HTERT RPE-1 (cell line): ENCODE data around the gene SH2D1B.

Experiments
- in situ Hi-C: fragments of 300-500 bp; cut with MboI; formaldehyde crosslinking; loops from 4 replicates; pipeline ENCODE4 v1.14.3; 2020; ENCODE audit warnings: low sequenced_read_pairs

SH2D1B gene

DNA sequence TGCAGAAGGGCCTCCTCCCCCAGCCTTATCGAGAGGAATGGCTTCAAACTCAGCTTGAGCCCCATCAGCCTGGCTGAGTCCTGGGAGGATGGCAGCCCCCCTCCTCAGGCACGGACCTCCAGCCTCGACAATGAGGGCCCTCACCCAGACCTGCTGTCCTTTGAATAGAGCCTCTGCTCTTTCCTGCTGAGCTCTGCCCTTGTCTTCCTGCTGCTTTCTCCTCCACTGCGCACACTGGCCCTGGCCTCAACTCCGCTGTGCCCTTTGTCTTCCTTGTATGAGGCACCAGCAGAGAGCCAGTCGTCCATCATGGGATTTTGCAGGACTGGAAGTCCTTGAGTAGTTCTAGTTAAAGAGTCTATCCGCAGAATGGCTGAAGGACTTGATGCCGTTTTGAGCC, 28.4 kb downstream of the SH2D1B start:
- in situ Hi-C loops = no loop called here

DNA sequence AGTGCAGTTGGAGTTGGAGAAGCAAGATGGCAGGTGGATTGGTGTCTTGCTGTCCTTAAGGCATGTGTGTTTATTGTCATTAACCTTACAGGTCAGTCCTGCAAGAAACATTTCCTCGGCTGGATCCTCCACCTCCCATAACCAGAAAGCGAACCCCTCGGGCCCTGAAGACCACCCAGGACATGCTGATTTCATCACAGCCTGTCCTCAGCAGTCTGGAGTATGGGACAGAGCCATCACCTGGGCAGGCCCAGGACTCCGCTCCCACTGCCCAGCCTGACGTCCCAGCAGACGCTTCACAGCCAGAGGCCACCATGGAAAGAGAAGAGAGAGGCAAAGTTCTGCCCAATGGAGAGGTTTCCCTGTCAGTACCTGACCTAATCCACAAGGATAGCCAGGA, 28.8 kb downstream of the SH2D1B start:
- in situ Hi-C loops = no loop called here

DNA sequence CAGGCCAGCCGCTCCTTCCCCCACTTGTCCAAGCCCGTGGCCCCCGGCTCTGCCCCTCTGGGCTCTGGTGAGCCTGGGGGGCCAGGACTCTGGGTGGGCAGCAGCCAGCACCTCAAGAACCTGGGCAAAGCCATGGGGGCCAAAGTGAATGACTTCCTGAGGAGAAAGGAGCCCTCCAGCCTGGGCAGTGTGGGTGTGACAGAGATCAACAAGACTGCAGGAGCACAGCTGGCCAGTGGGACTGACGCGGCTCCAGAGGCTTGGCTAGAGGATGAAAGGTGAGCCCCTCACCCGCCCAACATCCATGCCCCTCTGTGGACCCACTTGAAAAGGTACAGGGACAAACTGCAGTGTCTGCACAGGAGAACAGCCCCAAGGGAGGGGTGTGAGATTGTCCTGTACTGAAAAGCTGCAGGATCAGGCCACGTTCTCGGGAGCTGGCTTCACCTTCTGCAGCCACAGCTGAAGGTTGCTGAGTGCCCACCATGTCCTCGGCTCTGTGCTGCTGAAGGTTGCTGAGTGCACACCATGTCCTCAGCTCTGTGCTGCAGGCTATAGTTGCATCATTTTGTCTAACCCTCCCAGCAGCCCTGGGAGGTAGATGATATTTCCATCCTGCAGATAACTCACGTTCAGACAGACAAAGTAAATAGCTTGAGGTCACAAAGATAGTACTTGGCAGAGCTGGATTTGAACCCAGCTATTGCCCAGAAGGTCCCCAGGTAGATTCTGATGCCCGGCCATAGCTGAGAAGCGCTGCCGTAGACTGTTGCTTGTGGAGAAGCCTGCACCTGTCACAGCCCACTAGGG, 29.8 kb downstream of the SH2D1B start:
- in situ Hi-C loops = no loop called here

DNA sequence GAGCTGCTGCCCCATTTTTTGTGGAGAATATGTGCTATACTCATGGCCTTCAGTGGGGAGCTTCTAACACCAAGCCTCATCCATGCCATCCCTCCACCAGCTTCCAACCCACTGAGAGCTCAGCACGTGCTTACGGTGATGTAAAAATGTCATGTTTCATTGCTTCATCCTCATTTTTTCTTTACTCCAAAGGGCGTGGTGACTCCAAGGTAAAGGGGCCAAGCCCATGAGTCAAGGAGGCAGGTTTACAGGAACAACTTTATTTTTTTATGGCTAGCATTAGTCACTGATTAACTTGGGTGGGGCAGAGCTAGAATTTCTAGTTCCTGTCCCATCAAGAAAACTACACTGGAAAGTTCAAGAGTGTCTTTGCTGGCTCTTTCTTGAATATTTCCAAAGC, 30.6 kb downstream of the SH2D1B start, which contains the start of gene C1orf226:
TSS of gene C1orf226 (plus strand) at position 346 of the 400 bp plus-strand sequence. CDS start 174 bp downstream, outside the sequence.
- in situ Hi-C loops = no loop called here

DNA sequence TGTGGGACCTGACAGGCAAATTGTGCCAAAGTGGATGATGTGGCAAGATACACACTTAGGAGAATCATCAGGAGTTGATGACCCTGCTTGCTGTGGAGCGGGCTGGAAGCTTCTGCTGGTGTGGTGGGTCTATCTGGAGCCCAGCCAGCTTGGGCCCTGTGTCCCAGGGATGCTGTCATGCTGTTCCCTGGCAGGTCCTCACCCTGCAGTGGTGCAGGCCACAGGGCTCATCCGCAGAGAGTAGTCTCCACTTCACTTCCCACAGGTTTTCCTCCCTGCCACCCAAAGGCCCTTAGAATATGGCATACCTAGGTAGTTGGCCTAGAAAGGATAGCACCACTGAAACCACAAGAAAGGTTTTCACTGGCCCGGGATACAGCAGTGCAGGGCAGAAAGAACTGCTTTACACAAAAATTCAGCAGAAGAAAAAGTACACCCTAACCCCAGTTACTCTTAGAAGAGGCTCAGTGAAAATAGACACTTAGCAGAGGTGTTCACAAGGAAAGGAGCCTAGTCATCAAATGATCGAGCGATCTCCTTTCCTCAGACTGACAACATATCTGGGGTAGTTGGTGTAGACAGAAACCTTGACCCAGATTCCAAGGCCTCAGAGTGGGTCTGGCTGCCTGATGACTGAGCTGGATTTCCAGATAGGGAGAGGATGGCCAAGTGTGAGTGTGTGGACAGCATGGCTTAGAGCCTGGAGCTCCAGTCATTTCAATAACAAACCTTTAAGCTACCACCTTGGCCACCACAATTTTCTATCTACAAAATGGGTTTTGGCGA, 31.7 kb downstream of the SH2D1B start:
- in situ Hi-C loops = no loop called here

DNA sequence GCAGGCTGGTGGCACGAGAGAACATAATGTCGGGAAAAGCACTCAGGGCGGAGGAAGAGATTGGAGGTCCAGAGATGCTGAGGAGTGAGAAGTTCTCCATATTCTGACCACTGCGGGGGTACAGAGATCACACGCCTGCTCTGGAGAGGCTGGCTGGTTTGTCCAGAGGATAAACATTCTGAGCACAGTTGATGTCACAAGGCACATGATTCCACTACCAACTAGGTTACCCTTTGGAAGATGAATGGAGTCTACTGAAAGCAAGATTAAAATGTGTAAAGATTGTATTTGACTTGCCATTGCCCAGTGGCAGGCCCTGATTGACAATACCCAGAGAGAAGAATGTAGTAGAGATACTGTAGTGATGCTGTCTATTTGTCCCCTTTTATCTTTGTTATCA, 35.2 kb downstream of the SH2D1B start, which contains the start of gene SPATA46:
TSS of gene SPATA46 (minus strand) at position 164 of the 400 bp plus-strand sequence. CDS start at position 100, 64 bp downstream.
- in situ Hi-C loops = no loop called here

DNA sequence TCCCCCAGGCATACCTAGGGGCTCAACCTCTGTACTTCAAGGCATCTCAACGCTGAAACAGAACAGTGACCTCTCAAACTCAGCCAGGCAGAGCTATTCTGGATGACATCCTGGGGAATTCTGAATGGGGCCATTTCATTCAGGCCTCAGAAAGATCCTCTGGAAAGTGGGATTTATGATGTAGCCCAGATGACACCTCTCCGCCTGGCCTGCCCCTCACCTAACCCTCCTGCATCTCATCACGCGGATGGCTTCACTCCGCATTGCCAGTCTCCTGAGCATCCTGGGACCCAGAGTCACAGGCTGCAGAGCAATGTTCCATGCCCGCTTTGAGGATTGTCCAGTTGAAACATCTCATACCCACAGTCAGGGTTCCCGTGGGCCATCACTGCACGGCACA, 36.5 kb downstream of the SH2D1B start:
- in situ Hi-C loops = no loop called here

DNA sequence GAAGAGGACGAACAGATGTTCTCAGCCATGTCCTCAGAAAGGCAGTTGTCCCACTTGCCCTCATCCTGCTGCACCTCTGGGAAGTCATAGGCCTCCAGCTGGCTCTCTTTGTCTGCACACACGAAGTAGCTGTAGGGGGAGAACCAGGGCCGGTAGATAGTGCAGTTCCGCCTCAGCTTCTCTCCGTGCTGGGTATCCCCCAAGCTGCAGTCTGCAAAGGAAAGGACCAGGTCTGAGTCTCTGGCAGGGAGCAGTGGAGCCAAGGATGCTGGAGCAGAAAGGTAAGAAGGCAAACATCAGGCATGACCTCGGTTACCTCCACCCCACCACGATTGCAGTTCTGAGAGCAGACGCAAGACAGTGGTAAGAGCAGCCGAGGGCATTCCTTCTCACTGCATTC, 37.5 kb downstream of the SH2D1B start:
- in situ Hi-C loops = no loop called here

DNA sequence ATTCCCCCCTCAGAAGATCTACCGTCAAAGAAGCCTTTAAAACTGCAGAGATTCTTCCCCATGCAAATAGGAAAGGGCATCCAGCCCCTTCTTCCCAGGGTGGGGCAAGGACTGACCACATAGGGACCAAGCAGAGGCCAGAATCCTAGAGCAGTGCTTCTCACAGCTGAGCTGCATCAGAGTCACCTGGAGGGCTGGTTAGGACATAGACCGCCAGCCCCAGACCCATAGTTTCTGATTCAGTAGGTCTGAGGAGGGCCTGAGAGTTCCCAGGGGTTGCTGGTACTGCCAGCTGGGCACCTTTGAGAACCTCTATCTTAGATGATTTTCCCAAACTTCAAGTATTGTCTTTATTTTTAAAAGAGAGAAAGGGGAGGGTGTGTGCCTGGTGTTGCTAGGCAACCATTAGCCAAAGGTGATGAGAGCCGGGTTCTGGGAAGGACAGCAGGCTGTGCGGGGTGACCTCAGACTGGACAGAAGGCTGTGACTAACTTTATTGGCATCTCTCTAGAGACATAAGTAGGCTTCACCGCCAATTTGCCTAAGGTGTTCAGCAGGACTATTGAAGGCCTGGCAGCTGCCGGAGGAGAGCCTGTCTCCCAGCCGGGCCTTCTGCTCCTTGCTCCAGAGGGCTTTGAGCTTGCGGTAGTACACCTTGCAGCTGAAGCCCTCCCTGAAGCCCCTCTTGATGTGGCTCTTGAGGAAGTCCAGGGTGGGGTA, 38.2 kb downstream of the SH2D1B start:
- in situ Hi-C loops = no loop called here

DNA sequence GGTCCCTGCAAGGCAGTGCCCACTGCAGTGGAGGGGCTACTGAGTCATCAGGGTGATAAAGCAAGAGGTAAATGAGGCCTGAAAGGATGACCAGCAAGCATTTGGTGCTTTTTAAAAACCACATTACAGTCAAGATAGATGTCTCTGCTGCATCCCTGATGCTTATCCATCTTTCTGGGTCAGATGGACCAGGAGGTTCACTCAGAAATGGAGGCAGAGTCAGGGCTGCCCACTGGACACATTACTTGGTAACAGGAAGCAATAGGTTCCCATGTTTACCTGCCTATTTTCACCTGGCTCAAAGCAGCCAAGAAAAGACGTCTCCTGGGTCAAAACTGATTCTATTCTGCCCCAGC, 38.9 kb downstream of the SH2D1B start:
- in situ Hi-C loops = no loop called here

DNA sequence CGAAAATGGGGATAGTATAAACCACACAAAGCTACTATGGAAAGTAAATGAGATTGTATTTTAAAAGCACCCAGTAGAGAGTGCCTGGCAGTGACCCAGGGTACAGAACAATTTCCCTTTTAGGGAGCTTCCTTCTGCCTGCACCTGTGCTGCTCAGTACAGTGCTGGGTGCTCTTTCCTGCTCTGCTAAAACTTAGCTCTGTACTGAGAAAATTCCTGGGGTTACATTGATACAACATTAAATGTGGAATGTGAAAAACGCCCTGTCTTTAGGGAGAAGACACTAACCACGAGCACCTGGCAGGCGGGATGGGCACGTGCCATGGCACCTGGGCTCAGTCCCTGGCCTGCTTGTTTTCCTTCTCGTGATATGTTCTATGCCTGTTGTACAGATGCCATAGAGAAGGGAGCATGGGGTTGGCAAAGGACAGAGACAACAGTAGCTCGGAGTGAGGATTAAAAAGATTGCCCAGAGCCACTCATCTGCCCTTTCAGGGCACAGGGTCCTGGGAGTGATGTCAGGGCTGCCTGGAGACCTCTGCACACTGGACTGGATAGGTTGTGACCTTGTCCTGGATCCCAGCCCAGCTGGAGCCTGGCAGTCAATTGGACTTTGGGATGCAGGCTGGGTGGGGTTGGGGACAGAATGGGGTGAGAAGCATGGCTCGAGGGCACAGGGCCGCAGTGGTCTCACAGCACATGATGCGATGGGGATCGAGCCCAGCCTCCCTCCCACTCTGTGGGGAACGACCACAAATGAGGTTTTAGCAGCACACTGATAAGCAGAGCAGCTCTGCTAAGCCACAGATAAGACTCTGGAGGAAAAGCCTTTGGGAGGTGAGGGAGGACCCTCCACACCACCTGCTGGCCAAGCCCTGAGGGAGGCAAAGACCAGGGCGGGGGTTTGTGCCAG, 39.5 kb downstream of the SH2D1B start:
- in situ Hi-C loops = no loop called here

DNA sequence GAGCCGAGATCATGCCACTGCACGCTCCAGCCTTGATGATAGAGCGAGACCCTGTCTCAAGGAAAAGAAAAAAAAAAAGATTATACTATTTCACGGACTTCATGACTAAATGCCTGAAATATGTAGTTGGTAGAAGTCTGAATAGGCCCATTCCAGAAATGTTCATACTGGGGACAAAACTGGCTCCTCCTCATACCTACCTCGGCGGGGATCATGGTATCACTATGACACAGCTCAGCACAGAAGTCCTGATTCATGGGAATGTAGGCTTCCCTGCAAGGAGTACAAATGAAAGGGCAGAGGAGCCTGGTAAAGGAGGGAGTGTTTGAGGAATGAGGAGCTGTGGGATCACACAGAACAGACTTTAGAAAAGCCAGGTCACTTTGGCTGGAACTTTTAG, 40.3 kb downstream of the SH2D1B start:
- in situ Hi-C loops = no loop called here

DNA sequence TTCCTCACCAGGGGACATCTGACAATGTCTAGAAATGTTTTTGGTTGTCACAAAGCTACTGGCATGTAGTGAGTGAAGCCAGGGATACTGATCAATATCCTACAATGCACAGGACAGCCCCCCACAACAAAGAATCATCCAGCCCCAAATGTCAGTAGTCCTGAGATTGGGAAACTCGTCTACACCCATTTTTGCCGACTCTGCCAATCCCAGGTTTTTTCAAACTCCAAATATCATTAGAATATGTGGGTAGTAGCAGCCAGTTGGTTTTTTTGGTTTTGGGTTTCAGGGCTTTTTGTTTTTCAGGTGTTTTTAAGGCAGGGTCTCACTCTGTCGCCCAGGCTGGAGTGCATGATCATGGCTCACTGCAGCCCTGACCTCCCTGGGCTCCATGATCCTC, 41.2 kb downstream of the SH2D1B start:
- in situ Hi-C loops = no loop called here

DNA sequence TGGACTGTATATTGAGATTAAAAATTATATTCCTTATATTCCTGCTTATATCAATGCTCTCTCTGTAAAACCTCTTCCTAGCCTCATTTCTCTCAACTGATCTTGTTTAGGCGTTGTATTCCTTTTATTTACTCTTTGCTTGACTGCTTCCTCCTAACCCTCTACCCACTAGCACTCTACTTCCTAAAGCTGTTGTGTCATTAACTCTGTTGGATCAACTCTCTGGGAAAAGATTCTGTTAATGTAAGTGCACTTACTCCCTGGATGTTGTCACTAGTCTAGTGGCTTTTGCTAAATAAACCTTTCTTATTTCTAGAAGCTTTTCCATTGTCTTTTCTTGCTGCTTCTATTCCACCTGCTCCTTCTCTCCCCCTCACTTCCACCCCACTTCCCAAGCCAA, 41.8 kb downstream of the SH2D1B start:
- in situ Hi-C loops = no loop called here

DNA sequence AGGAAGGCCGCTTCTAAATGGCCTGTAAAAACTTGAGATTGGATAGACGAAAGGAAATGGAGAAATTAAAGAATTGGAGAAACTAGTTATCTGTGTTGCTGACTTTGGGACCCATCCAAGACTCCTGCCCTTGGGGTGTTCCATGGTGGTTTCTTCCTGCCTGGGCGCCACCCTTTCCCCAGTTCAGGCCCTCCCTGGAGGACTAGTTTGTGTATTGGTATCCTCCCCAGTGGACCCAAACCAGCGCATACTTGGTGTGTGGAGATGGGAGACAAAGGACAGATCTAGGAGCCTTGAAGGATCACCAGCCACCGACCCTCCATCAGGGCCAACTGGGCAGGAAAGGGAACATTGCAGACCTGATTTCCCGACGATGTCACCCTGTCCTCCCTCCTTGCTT, 42.4 kb downstream of the SH2D1B start:
- in situ Hi-C loops = no loop called here

DNA sequence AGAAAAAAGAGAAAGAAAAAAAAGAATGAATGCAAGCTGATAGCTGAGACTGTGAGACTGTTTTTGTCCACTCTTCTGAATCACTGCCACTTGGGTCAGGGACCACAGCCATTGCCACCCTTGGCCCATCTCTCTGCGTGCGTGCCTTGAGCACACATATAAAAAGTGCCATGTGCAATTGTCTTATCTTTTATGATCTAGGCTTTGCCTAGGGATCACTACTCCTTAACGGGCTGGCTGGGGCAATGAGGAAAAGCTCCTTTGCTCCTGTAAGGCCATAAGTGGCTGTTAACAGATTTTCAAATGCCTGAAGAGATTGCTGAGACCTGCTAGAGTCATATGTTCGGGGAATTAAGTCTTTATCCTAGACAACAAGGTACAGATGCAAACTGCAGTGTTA, 43.5 kb downstream of the SH2D1B start:
- in situ Hi-C loops = no loop called here

DNA sequence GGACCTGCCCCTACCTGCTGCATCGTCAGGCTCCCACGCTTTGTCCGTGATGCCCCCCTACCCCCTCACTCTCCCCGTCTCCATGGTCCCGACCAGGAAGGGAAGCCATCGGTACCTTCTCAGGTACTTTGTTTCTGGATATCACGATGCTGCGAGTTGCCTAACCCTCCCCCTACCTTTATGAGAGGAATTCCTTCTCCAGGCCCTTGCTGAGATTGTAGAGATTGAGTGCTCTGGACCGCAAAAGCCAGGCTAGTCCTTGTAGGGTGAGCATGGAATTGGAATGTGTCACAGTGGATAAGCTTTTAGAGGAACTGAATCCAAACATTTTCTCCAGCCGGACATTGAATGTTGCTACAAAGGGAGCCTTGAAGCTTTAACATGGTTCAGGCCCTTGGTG, 44.2 kb downstream of the SH2D1B start:
- in situ Hi-C loops = no loop called here

DNA sequence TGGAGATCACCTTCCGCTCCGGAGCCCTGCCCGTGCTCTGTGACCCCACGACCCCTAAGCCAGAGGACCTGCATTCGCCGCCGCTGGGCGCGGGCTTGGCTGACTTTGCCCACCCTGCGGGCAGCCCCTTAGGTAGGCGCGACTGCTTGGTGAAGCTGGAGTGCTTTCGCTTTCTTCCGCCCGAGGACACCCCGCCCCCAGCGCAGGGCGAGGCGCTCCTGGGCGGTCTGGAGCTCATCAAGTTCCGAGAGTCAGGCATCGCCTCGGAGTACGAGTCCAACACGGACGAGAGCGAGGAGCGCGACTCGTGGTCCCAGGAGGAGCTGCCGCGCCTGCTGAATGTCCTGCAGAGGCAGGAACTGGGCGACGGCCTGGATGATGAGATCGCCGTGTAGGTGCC, 44.9 kb downstream of the SH2D1B start:
- in situ Hi-C loops = no loop called here

DNA sequence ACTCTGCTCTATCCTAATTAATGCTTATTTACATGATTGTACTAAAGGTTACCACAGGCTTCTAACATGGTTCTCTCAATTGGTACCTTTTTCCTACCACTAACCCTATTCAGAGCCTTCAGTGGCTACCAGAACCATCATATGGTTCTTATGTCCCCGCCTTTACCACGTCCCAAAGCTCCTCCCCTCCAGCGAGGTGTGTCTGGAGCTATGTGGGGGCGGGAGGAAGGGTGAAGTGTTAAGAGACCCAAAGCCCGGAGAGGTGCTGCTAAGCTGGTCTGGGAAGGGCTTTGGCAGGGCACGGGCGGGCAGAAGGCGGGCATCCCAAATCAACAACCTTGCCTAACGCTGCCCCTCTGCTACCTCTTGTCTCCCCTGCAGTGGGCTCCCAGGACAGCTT, 45.3 kb downstream of the SH2D1B start:
- in situ Hi-C loops = no loop called here

DNA sequence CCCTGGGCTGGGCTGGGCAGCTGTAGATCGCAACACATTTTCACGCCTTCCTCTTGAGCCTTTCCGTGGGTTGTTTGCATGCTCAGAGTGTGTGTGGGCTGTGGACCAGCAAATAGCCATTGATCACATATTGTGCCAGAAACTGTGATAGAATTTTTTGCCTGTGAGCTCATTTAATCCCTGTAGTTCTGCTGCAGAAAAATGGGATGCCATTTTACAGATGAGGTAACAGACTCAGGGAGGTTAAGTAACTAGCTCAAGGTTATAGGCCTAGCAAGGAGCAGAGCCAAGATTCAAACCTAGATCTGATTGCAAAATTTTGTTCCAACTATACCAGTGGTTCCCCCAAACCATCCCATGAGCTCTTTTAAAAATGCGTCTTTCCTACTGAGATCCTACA, 45.8 kb downstream of the SH2D1B start:
- in situ Hi-C loops = no loop called here
